Left ventricle myocardium inferior (tissue), 1 donor: ENCODE measurements around the gene ZMIZ1. TPM values are rescaled to one million over a fixed set of nuclear protein-coding genes. Genes with fewer than 3 reads are reported as not detected.

Source experiments
- DNase-seq: peaks from one replicate; pipeline ENCODE4 v3.0.0-alpha.2; 2020
- H3K27ac ChIP-seq: fragments of 200-600 bp; replicated peaks from 2 replicates; pipeline ENCODE4 v1.8.0; 2021
- H3K27me3 ChIP-seq: fragments of 200-600 bp; 2 replicates; pipeline ENCODE4 v1.8.0; 2021; ENCODE audit warnings: low read depth
- H3K36me3 ChIP-seq: fragments of 200-600 bp; 2 replicates; pipeline ENCODE4 v1.8.0; 2021
- H3K4me1 ChIP-seq: fragments of 200-600 bp; 2 replicates; pipeline ENCODE4 v1.8.0; 2021
- H3K4me3 ChIP-seq: fragments of 200-600 bp; 2 replicates; pipeline ENCODE4 v1.8.0; 2021; ENCODE audit warnings: mild to moderate bottlenecking, moderate library complexity
- H3K9me3 ChIP-seq: fragments of 200-600 bp; replicated peaks from 2 replicates; pipeline ENCODE4 v1.8.0; 2021
- CTCF ChIP-seq: fragments of 200-600 bp; IDR thresholded peaks from 2 replicates; pipeline ENCODE4 v1.8.0; 2021; ENCODE audit warnings: antibody characterized with exemption, mild to moderate bottlenecking, borderline replicate concordance
- intact Hi-C: fragments of 100-400 bp; cut with micrococcal nuclease; formaldehyde crosslinking; loops from one replicate; pipeline ENCODE4 v1.11.0; 2022
- total RNA-seq: library from RNA; stranded (reverse); fragmentation: NEBNext Ultra II Directional; extraction: Animal tissue kit (Norgen Biotek cat#: 25700); gene quantifications from one replicate; pipeline ENCODE4 v1.2.1, GENCODE V29; 2021
- donor health status: DM: no; HTN: yes; CAD: no; lungs with severe emphysema.

Gene ZMIZ1
- total RNA-seq, 1 donor from 2014 or later, result 55.9 TPM

DNA sequence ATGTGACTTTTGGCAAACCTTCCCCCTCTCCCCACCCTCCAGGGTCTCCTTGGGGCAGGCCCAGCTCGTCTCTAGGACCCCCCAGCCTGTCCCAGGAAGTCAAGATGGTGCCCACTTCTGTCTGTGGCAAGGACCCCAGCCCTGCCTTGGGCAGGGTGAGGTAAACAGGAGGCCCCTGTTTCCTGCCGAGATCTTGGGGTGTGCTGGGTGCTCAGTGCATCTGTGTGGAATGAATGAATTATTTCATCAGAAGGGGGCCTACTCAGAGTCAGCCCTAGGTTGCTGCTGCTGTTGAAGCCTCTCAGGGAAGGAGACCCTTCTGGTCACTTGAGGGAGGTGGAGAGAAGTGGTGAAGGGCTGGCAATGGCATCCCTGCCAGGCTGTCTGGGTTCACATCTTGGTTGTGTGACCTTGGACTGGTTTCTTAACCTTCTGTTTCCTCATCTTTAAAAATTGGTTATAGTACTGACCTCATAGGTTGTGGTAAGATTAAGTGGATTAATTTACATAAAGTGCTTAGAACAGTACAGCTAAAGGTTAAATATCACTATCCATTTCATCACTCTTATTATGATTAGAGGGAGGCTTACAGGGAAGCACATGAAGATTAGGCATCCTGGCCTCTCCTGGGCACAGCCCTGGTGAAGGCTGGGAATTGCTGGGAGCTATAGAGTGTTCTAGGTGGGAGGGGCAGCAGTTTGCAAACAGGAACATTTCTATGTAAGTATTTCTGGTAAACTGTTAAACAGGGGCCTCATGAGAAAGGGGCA lies 67.7 kb downstream of the ZMIZ1 start:
- intact Hi-C loops, result no loop called here
- Histone ChIP-seq H3K27ac (peak overlapping the region; percentile 99), H3K27me3 (no peaks in the 10 kb centered on the region), H3K4me1 (peaks cover 100% of the 10 kb centered on the region), H3K4me3 (no peak overlapping the region), H3K36me3 (peaks cover 20% of the 10 kb centered on the region), H3K9me3 (no peaks in the 10 kb centered on the region)
- DNase-seq, result no peak
- TF ChIP-seq CTCF, result no peak

DNA sequence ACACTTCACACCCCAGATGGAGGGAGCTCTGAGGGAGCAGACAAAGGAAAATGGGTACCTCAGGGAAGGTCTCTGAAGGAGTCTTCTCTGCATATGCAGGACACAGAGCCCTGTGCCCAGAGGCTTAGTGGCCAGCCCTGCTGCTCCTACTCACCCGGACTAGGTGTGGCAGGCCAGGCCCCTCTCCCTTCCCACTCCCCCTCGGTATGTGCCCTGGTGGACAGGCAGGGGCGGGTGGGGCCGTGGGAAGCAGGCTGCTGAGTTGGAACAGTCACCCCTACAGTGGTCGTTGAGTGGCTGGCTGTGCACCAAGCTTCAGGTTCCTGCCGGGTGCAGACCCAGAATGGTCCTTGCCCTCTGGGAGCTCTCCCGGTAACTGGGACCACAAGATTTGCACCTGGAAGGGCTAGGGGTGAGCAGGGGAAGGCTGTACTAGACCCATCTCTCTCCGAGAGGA lies 68.6 kb downstream of the ZMIZ1 start:
- H3K9me3 ChIP-seq, result no peaks in the 10 kb centered on the region
- H3K27me3 ChIP-seq, result no peaks in the 10 kb centered on the region
- peak overlapping the region; percentile 99 for H3K27ac ChIP-seq
- intact Hi-C loops, result no loop called here
- peaks cover 100% of the 10 kb centered on the region for H3K4me1 ChIP-seq
- H3K4me3 ChIP-seq, result peak overlapping the region; percentile 3
- no peak for TF ChIP-seq CTCF
- peaks cover 19% of the 10 kb centered on the region for H3K36me3 ChIP-seq
- DNase-seq, result no peak

- peak; percentile 57 for DNase-seq
- Histone ChIP-seq H3K9me3 (no peaks in the 10 kb centered on the region), H3K36me3 (peaks cover 24% of the 10 kb centered on the region), H3K4me3 (peak overlapping the region; percentile 3), H3K27ac (peak overlapping the region; percentile 99), H3K4me1 (peaks cover 100% of the 10 kb centered on the region), H3K27me3 (no peaks in the 10 kb centered on the region)
- no peak for TF ChIP-seq CTCF
- intact Hi-C loops, result no loop called here
These were observed 69.1 kb downstream of the ZMIZ1 start for GRCh38 chr10:79137826-79138225.

DNA sequence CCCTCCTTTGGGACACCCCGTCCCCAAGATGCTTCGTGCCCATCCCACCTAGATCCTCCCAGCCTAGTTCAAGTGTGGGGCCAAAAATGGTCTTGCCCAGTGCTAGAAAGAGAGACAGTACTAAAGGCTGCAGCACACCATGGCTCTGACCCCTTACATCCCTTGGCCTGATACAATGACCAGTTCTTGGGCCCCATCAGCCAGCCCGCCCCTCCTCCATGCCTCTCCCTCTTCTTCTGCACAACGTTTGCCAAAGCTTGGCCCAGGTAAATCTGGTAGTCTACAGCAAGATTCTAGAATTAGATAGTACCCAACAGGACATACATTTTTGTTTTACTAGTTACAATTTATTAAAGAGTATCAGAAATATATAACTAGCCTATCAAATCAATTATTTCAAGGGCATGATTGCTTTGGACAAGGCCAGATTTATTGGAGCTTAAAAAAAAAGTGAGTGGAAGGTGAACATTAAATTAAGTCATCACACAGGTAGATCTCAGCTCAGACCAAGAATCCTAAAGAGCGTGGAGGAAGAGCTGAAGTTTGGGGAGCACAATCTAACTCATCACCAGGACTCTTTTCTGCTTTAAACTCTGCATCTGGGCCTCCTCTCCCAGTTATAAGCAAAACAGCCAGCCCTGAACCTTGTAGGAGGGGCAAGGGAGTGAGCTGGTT lies 69.8 kb downstream of the ZMIZ1 start:
- Histone ChIP-seq H3K27ac (peak overlapping the region; percentile 99), H3K9me3 (no peaks in the 10 kb centered on the region), H3K27me3 (no peaks in the 10 kb centered on the region), H3K4me1 (peaks cover 100% of the 10 kb centered on the region), H3K36me3 (peaks cover 30% of the 10 kb centered on the region), H3K4me3 (peak overlapping the region; percentile 35)
- no peak for TF ChIP-seq CTCF
- intact Hi-C loops, result no loop called here
- no peak for DNase-seq

DNA sequence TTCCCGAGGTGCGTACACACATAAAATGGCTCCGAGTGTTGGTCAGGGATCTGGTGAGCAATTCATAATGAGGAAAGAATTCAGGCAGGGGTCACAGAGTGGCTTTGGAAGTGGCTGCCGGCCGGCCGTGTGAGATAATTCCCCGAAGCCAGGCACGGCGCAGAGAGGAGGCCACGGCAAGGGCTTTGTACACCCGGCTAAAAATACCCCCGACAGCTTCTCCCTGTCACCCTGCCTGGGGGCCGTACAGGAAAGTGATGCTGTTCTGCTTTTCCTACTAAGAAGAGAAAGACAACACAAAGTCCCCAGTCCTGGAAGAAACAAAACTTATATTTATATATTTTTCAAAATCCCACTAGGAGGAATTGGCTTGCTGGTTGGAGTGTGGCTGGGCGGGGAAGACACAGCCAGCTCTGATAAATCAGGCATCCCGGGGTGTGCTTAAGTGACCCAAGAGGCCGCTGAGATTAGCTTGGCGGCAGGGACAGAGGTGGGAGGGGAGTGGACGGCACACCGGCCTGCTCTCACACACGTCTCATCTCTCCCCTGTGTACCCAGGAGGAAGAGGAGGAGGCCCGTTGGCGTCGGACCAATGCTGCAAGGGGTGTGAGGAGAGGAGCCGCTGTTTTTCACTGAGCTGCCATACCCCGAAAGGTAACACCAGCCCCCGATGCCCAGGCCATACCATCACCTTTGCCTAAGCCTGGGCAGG lies 70.5 kb downstream of the ZMIZ1 start:
- H3K27me3 ChIP-seq, result no peaks in the 10 kb centered on the region

More for the DNA sequence above, 70.5 kb downstream of the ZMIZ1 start:
- Histone ChIP-seq H3K36me3 (peaks cover 33% of the 10 kb centered on the region), H3K4me3 (peak overlapping the region; percentile 35), H3K9me3 (no peaks in the 10 kb centered on the region), H3K27ac (peak overlapping the region; percentile 99), H3K4me1 (peaks cover 100% of the 10 kb centered on the region)
- peak; percentile 78 for DNase-seq
- no peak for TF ChIP-seq CTCF
- intact Hi-C loops, result no loop called here
